Sigmoid colon (tissue), 7 donors: Measurements from ENCODE around the gene CTR9. TPM values are rescaled to one million over a fixed set of nuclear protein-coding genes. Genes with fewer than 3 reads are reported as not detected.

Source experiments
- DNase-seq: peaks from one replicate; pipeline ENCODE4 v3.0.0-alpha.2; 2019
- H3K27ac ChIP-seq, 4 donors: fragments of 200-600 bp; sonication (generic); one replicate each; pipeline ENCODE4 v1.5.1; 2016 to 2019; ENCODE audit warnings: mild to moderate bottlenecking in 1 of 4
- H3K27me3 ChIP-seq, 3 donors: fragments of 200-600 bp; sonication (generic); one replicate each; pipeline ENCODE4 v1.5.1; 2019; ENCODE audit warnings: mild to moderate bottlenecking in 1 of 3
- H3K36me3 ChIP-seq, 4 donors: fragments of 200-600 bp; sonication (generic); one replicate each; pipeline ENCODE4 v1.5.1; 2016 to 2019
- H3K4me1 ChIP-seq, 4 donors: fragments of 200-600 bp; sonication (generic); one replicate each; pipeline ENCODE4 v1.5.1; 2017 to 2019
- H3K4me3 ChIP-seq, 4 donors: fragments of 200-600 bp; sonication (generic); one replicate each; pipeline ENCODE4 v1.5.1; 2017 to 2019; ENCODE audit warnings: mild to moderate bottlenecking in 2 of 4, moderate library complexity in 1 of 4
- H3K9me3 ChIP-seq, 4 donors: fragments of 200-600 bp in 3 of 4; sonication (generic) in 3 of 4; one replicate each; pipeline versions ENCODE4 v1.5.1 to v1.6.1; 2013 to 2019
- EP300 ChIP-seq, 4 donors: sonication (generic); formaldehyde crosslinking; IDR thresholded peaks; one replicate each; pipeline ENCODE4 v1.6.1; 2017; ENCODE audit warnings: antibody characterized with exemption in 4 of 4
- POLR2A ChIP-seq, 2 donors: fragments of 450-650 bp; IDR thresholded peaks; one replicate each; pipeline ENCODE4 v1.6.1; 2016; ENCODE audit warnings: antibody characterized with exemption in 2 of 2, mild to moderate bottlenecking in 2 of 2, moderate library complexity in 2 of 2
- POLR2AphosphoS5 ChIP-seq, 4 donors: sonication (generic); formaldehyde crosslinking; IDR thresholded peaks; one replicate each; pipeline ENCODE4 v1.6.1; 2017; ENCODE audit warnings: antibody characterized with exemption in 4 of 4
- WGBS, 2 donors: extraction: QIAGEN DNeasy Blood & Tissue Kit; methylation state at CpG; one replicate each; pipeline ENCODE4 v1.1.7; 2013; 5-methylcytosine and 5-hydroxymethylcytosine counted together
- intact Hi-C: fragments of 100-400 bp; cut with DNase I; formaldehyde crosslinking; loops from one replicate; pipeline ENCODE4 v1.15.1; 2023
- polyA plus RNA-seq, 3 donors: library from polyadenylated mRNA; stranded (reverse); fragments of 200-250 nt; gene quantifications; one replicate each; pipeline ENCODE4 v1.2.3, GENCODE V29; 2013
- total RNA-seq, 4 donors: library from RNA; depleted of rRNA; stranded (reverse); fragments of >200 nt; gene quantifications; one replicate each; pipeline ENCODE4 v1.1.0, GENCODE V29; 2016
- TF ChIP-seq, protein P1 (sequence below), 4 experiments: fragments of 450-650 bp in 3 of 4; fragments of 200-600 bp in 1 of 4; IDR thresholded peaks; one replicate each; pipeline ENCODE4 v1.5.1; 2016 to 2019; ENCODE audit warnings: antibody characterized with exemption in 4 of 4, mild to moderate bottlenecking in 3 of 4, moderate library complexity in 2 of 4
- donor health status: healthy with polysubstance abuse.
- donor health status: Bipolar disorder and iron deficiency.
- donor health status: healthy.

Gene CTR9
- total and polyA plus RNA-seq, 7 donors = 11.6 to 18.4 (median 15.6) TPM

GRCh38 chr11:10735481-10736475 is 15.3 kb upstream of the CTR9 start:
- Histone ChIP-seq H3K36me3 (no peaks in the 10 kb centered on the region), H3K9me3 (no peaks in the 10 kb centered on the region), H3K27me3 (no peaks in the 10 kb centered on the region), H3K4me1 (peaks cover 0 to 16% (median 10%) of the 10 kb centered on the region in 4 donors), H3K4me3 (peak overlapping the region in 3 of 4 donors; percentile 15 to 32 (median 30)), H3K27ac (peak overlapping the region; percentile 59 to 77 (median 74))
- intact Hi-C loops = loop anchor here (1.0 to 2.0 kb wide), 5 partner anchors 43 to 329 kb away; partner anchors contain the start of genes IRAG1 and RNF141
- WGBS, 2 donors = 7 to 11% methylated on average over 21 of the region's 21 CpGs
- peak; percentile 98 for DNase-seq
- TF ChIP-seq, protein P1, sequence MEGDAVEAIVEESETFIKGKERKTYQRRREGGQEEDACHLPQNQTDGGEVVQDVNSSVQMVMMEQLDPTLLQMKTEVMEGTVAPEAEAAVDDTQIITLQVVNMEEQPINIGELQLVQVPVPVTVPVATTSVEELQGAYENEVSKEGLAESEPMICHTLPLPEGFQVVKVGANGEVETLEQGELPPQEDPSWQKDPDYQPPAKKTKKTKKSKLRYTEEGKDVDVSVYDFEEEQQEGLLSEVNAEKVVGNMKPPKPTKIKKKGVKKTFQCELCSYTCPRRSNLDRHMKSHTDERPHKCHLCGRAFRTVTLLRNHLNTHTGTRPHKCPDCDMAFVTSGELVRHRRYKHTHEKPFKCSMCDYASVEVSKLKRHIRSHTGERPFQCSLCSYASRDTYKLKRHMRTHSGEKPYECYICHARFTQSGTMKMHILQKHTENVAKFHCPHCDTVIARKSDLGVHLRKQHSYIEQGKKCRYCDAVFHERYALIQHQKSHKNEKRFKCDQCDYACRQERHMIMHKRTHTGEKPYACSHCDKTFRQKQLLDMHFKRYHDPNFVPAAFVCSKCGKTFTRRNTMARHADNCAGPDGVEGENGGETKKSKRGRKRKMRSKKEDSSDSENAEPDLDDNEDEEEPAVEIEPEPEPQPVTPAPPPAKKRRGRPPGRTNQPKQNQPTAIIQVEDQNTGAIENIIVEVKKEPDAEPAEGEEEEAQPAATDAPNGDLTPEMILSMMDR (IDR thresholded peaks at IDR 0.05) = peak; percentile 97 to 99 (median 98)
- TF ChIP-seq POLR2A (IDR thresholded peaks at IDR 0.05) (no peak), EP300 (IDR thresholded peaks at IDR 0.05) (no peak), POLR2AphosphoS5 (IDR thresholded peaks at IDR 0.05) (peak in 2 of 4 donors; percentile 36 to 47)

- DNase-seq = no peak
- no peak overlapping the region for H3K4me3 ChIP-seq
- WGBS, 2 donors = 53 to 67% methylated on average over 9 of the region's 9 CpGs
- H3K27ac ChIP-seq = no peak overlapping the region
- intact Hi-C loops = no loop called here
- H3K4me1 ChIP-seq = no peaks in the 10 kb centered on the region
- no peaks in the 10 kb centered on the region for H3K9me3 ChIP-seq
- no peaks in the 10 kb centered on the region for H3K36me3 ChIP-seq
- TF ChIP-seq POLR2A (IDR thresholded peaks at IDR 0.05) = no peak
- TF ChIP-seq POLR2AphosphoS5 (IDR thresholded peaks at IDR 0.05) = no peak
- TF ChIP-seq, protein P1 (IDR thresholded peaks at IDR 0.05) = no peak
- TF ChIP-seq EP300 (IDR thresholded peaks at IDR 0.05) = no peak
- H3K27me3 ChIP-seq = no peaks in the 10 kb centered on the region
Measured at GRCh38 chr11:10742460-10743208, 8.4 kb upstream of the CTR9 start.

DNA sequence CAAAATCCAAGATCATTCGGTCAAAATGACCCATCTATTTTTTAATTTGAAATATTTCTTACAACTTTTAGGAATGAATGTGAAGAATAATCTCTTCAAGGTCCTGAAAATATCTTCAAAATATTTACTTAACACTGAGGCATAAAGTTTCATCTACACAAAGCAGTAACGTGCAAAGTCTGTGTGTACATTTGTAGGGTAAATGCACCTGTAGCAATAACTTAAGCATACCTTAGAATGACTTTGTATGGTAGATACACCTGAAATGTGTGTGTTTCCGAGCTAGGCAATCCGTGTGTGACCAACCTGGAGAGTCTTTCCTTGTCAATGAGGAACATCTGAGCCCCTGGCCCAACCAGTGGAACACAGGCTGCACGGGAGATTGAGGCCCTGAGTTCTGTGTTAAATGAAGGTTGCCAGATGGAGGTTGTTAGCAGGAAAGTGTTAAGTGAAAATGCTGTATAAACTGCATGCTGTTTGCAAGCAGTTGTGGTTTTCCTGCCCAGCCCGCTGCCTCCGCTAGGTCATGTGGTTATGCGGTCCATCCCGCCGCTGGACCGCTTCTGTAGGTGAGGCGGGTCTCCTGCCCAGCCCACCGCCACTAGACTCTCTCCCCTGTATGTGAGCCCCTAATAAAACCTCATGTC is 7.6 kb upstream of the CTR9 start:
- H3K27me3 ChIP-seq = no peaks in the 10 kb centered on the region
- DNase-seq = no peak
- no peak for TF ChIP-seq POLR2A (IDR thresholded peaks at IDR 0.05)
- H3K9me3 ChIP-seq = no peaks in the 10 kb centered on the region
- H3K36me3 ChIP-seq = no peaks in the 10 kb centered on the region
- intact Hi-C loops = no loop called here
- 6 to 19% methylated on average over 13 of the region's 13 CpGs for WGBS, 2 donors
- H3K4me3 ChIP-seq = no peak overlapping the region
- H3K27ac ChIP-seq = no peak overlapping the region
- H3K4me1 ChIP-seq = no peaks in the 10 kb centered on the region

DNA sequence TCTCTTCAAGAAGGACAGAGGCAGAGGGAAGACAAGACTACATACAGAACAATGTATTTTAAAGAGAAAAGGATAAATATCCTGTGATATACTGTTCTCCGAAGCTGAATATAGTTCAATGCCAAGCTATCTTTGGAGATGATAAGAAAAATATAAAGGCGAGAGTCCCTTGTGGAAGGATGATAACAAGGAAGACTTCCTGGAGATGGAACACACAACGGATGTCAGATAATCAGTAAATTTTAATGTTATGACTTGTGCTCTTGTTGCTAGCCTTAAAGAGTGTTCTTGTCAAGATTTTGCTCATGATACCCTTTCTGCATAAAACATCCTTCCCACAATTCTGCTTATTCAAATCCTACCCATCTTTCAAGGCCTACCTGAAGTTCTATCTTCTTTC is 6.8 kb upstream of the CTR9 start:
- intact Hi-C loops = no loop called here
- no peaks in the 10 kb centered on the region for H3K27me3 ChIP-seq
- 76 to 77% methylated on average over 3 of the region's 3 CpGs for WGBS, 2 donors

More for the DNA sequence above, 6.8 kb upstream of the CTR9 start:
- Histone ChIP-seq H3K4me1 (no peaks in the 10 kb centered on the region), H3K9me3 (no peaks in the 10 kb centered on the region), H3K27ac (no peak overlapping the region), H3K4me3 (no peak overlapping the region), H3K36me3 (no peaks in the 10 kb centered on the region)
- TF ChIP-seq POLR2A (IDR thresholded peaks at IDR 0.05) (no peak), POLR2AphosphoS5 (IDR thresholded peaks at IDR 0.05) (no peak), EP300 (IDR thresholded peaks at IDR 0.05) (no peak)
- TF ChIP-seq, protein P1 (IDR thresholded peaks at IDR 0.05) = no peak
- DNase-seq = no peak
